ENCODE data around the gene RNF180.

DNA sequence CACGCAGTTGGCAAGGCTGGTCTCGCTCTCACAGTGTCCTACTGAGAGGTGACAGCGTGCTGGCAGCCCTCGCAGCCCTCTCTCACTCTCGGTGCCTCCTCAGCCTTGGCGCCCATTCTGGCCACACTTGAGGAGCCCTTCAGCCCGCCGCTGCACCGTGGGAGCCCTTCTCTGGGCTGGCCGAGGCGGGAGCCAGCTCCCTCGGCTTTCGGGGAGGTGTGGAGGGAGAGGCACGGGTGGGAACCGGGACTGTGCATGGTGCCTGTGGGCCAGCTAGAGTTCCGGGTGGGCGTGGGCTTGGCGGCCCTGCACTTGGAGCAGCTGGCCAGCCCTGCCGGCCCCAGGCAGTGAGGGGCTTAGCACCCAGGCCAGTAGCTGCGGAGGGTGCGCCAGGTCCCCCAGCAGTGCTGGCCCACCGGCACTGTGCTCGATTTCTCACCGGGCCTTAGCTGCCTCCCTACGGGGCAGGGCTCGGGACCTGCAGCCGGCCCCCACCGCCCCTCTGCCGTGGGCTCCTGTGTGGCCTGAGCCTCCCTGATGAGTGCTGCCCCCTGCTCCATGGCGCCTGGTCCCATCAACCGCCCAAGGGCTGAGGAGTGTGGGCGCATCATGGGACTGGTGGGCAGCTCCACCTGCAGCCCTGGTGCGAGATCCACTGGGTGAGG, 15.7 kb upstream of the RNF180 start:
- TF ChIP-seq, protein P1, sequence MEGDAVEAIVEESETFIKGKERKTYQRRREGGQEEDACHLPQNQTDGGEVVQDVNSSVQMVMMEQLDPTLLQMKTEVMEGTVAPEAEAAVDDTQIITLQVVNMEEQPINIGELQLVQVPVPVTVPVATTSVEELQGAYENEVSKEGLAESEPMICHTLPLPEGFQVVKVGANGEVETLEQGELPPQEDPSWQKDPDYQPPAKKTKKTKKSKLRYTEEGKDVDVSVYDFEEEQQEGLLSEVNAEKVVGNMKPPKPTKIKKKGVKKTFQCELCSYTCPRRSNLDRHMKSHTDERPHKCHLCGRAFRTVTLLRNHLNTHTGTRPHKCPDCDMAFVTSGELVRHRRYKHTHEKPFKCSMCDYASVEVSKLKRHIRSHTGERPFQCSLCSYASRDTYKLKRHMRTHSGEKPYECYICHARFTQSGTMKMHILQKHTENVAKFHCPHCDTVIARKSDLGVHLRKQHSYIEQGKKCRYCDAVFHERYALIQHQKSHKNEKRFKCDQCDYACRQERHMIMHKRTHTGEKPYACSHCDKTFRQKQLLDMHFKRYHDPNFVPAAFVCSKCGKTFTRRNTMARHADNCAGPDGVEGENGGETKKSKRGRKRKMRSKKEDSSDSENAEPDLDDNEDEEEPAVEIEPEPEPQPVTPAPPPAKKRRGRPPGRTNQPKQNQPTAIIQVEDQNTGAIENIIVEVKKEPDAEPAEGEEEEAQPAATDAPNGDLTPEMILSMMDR (IDR thresholded peaks at IDR 0.05; ENCODE audit: control extremely low read depth in 1 of 3, insufficient read depth in 1 of 3, low read depth in 1 of 3, low read length in 3 of 3): no peak
- TF ChIP-seq POLR2AphosphoS5 (IDR thresholded peaks at IDR 0.05; ENCODE audit: low read depth, low read length) (no peak), SIN3A (conservative IDR thresholded peaks at IDR 0.05 in 1 of 2, IDR thresholded peaks at IDR 0.05 in 1 of 2; ENCODE audit: low read depth in 1 of 2, low read length in 2 of 2) (no peak), SP1 (IDR thresholded peaks at IDR 0.05; ENCODE audit: low read depth, low read length) (no peak), EZH2 (IDR thresholded peaks at IDR 0.05; ENCODE audit: low read depth, low read length, severe bottlenecking) (no peak), POLR2A (IDR thresholded peaks at IDR 0.05; ENCODE audit: control extremely low read depth in 1 of 2, low read depth in 2 of 2, low read length in 2 of 2) (no peak), E2F6 (IDR thresholded peaks at IDR 0.05) (no peak), EGR1 (IDR thresholded peaks at IDR 0.05; ENCODE audit: borderline replicate concordance, low read depth, low read length) (no peak)
- TF ChIP-seq, protein P2, sequence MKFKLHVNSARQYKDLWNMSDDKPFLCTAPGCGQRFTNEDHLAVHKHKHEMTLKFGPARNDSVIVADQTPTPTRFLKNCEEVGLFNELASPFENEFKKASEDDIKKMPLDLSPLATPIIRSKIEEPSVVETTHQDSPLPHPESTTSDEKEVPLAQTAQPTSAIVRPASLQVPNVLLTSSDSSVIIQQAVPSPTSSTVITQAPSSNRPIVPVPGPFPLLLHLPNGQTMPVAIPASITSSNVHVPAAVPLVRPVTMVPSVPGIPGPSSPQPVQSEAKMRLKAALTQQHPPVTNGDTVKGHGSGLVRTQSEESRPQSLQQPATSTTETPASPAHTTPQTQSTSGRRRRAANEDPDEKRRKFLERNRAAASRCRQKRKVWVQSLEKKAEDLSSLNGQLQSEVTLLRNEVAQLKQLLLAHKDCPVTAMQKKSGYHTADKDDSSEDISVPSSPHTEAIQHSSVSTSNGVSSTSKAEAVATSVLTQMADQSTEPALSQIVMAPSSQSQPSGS (IDR thresholded peaks at IDR 0.05; ENCODE audit: low read length): no peak
